GM19351 (cell line): ENCODE measurements around the gene PPP1R11.

Source experiments
- ATAC-seq: cut with Tn5 transposase; IDR thresholded peaks from one replicate; pipeline ENCODE4 v1.9.1; 2021; ENCODE audit warnings: mild to moderate bottlenecking, moderate library complexity; ENCODE audit not compliant: unreplicated experiment

The PPP1R11 gene

DNA sequence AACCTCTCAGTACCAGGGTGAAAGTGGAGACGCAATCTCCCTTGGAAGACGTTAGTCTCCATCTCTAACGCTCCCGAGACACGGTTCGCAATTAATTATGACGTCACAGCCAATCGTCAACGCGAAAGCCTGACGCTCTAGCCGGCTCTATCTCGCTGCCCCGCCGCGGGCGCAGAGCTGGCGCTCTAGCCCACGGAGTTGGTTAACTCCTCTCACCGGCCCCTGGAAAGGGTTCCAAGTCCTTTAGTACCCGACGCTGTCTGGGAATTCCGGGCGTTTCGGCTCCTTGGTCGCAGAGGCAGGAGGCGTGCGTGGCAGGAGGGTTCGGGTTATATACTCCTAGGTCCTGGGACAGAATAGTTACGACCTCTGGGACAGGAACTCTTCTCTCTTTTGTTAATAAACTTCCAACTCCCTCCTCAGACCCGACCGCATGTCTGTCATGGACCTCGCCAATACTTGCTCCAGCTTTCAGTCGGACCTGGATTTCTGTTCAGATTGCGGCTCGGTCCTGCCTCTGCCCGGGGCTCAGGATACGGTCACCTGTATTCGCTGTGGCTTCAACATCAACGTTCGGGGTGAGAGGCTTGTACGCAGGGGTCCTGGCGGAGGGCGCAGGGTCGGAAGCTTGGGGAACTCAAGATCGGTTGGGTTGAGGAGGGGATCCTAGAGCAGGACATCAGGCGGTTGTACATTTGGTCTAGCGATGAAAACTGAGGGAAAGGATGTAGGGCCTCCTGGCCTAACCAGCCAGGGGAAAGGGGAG is 5.7 kb upstream of the PPP1R11 start, which contains the start of gene POLR1H:
POLR1H (plus strand) TSS at position 174 of the 766 bp plus-strand sequence; CDS start at position 434, 260 bp downstream.
- peak; percentile 84 for ATAC-seq

DNA sequence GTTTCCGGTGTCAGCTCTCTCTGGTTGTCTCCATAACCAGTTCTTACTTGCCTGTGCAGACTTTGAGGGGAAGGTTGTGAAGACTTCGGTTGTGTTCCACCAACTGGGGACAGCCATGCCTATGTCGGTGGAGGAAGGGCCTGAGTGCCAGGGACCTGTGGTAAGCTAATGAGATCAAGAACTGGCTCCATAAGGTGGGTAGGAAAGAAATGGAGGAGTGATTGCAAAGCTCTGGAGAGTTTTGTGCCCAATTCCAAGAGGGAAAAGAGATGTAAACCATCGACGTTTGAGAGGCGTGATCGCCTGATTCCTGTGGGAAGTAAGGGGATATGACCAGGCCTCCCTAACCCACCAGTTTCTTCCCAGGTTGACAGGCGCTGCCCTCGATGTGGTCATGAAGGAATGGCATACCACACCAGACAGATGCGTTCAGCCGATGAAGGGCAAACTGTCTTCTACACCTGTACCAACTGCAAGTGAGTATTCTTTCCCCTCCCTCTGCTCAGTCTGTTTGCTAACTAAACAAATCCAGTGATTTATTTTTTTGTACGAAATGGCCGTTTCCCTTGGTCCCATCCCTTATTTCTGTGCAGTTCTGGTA is 5.0 kb upstream of the PPP1R11 start:
- no peak for ATAC-seq

DNA sequence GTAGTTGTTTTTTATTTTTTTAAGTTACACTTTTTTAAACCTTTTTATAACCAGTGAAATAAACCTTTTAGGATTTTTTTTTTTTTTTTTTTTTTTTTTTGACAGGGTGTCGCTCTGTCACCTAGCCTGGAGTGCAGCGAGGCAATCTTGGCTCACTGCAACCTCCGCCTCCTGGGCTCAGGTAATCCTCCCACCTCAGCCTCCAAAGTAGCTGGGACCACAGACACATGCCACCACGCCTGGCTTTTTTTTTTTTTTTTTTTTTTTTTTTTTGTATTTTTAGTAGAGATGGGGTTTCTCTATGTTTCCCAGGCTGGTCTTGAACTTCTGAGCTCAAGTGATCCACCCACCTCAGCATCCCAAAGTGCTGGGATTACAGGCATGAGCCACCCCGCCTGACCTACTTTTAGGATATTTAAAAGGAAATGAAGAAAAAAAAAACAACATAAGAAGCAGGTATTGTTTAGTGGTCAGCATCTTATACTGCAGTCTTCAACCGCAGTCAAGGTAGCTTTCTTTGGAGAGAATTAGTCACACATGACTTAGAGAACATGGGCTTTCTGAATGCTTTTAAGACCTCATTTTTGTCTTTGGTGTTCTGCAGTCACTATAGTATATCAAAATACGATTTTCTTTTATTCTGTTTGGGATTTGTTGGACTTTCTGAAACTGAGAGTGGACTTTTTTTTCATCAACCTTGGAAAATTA is 4.4 kb upstream of the PPP1R11 start:
- ATAC-seq, result no peak

DNA sequence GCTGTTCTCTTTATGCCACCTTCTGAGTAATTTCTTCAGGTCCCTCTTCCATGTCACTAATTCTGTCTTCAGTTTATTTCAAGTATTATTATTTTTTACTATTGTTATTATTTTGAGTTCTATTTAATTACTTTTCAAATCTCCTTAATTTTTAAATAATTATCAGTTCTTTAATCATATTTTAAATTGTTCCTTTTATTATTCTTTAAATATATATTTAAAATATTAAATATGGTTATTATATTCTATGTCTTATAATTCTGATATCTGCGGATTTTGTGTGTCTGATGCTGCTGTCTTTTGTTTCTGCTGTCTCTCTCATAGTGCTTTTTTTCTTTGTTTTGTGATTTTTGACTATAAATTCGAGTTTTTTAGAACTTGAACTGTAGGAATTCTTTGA is 3.7 kb upstream of the PPP1R11 start:
- no peak for ATAC-seq

DNA sequence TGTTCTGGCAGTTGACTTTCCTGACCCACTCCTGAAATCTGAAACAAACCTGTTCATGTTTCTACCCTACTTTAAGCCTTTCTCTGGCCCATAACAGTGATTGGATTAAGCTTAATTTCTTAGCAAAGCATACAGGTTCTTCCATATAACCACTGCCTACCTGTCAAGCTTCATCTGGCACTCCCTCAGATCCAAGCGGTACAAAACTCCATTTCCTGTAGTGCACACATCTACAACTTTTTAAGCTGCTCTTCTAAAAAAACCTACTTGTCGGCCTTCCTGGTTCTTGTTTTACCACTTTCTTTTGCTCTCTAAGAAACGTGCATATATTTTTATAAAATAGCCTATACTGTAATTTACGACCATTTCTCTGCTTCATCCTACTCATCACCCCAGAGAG is 916 bp upstream of the PPP1R11 start:
- no peak for ATAC-seq

DNA sequence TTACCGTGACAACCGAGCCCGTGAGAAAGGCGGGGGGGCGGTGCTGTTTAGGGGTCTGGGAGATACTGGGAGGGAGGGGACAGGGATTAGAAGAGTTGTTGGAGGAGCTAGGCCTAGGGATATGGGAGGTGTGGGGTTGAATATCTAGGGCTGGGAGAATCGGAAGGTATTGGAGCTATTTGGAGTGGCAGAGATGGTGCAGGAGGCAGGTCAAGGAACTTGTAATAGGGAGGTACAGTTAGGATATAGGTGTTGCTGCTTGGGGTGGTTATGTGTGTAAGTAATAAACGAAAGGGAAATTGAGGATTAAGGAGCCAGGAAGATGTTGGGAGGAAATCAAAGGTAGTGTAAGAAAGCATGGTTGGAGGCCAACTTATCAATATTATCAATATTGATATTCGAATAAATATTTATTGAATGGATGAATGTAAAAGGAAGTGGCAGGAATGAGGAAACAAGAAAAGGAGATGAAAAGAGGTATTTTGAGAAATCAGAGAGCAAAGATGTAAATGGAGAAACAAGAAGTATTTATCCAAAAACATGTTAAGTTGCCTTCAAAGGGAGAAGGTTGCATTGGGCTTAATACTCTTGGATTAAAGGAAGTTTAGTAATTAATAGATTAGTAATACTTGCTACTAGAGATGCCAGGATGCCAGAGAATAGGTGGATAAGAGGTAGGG is 602 bp downstream of the PPP1R11 start:
- ATAC-seq, result no peak

DNA sequence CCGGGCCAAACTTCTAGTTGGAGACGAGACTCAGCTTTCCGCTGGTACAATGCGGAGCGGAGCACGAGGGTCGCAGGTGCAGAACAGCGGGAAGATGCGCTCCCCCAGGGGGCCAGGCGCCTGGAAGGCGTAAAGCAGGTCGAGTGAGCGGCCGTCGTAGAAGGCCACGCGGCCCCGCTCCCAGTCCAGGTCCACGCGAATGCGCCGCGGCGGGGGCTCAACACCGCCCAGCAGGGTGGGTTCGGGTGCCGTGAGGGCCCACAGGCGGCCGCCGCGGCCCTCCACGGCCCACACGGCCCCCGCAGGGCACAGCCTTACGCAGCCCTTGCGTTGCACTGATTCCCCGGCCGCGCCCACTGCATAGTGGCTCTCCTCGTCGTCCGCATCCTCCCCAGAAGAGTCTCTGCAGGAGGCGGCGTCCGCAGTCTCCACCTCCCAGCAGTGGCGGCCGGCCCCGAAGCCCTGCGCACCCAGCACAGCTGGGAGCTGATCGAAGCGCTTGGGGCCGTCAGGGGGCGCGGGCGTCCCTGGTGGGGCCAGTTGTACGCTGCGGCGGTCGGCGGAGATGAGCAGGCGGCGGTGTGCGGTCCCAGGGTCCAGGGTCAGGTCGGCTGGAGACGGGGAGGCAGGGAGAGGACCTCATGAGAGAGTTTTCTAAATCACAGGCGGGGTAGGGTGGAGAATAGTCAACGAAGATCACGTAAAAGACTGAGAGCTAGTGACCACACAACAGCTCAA is 4.3 kb downstream of the PPP1R11 start:
- no peak for ATAC-seq

DNA sequence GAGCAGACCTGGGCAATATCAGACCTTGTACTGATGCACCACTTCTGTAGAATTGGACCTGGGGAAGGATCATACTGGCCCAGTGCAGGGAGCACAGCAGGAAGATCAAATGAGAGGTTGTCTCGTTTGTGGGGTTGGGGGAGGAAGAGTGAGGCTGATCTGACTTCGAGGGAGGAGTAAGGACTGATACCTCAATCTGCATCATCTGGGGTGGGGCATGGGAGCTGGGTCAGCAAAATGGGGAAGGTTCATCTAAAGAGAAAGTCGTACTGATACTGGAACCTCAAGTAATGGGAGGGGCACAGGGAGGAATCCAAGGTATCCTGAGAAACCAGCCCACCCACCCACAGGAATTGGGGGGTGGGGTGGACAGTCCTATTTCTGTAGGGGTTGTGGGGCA is 4.9 kb downstream of the PPP1R11 start:
- ATAC-seq, result no peak

DNA sequence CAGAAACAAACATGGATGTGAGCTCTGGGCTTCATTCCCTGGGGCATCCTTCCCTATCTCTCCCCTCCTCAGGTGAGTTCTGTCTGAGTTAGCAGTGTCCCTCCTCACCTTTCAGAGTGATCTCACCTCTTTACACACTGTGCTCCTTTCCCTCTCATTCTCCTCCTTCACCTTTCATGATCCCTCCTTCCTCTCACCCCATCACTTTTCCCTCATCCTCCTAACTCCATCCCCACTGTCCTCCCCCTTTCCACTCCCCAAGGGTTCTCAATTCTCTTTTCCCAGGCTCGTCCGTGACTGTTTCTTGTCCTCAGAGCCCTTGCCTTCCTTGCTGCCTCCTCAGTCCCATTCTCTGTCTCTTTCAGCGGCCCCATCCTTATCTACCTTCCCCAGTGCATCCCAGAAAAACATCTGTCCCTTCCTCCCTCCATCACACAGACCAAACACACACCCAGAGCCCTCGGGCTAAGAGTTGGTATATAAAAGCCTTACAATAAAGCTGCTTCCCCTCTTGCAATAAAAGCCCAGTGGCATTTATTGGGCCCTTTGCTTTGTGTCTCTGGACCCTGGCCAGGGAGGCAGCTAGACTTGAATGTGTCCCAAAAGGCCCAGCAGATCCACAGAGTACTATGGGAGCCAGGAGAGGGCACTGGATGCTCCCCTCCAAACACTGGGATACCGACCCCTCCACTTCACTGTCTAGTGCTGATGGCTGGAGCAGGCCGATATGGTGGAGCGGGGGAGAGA is 6.7 kb downstream of the PPP1R11 start:
- no peak for ATAC-seq

DNA sequence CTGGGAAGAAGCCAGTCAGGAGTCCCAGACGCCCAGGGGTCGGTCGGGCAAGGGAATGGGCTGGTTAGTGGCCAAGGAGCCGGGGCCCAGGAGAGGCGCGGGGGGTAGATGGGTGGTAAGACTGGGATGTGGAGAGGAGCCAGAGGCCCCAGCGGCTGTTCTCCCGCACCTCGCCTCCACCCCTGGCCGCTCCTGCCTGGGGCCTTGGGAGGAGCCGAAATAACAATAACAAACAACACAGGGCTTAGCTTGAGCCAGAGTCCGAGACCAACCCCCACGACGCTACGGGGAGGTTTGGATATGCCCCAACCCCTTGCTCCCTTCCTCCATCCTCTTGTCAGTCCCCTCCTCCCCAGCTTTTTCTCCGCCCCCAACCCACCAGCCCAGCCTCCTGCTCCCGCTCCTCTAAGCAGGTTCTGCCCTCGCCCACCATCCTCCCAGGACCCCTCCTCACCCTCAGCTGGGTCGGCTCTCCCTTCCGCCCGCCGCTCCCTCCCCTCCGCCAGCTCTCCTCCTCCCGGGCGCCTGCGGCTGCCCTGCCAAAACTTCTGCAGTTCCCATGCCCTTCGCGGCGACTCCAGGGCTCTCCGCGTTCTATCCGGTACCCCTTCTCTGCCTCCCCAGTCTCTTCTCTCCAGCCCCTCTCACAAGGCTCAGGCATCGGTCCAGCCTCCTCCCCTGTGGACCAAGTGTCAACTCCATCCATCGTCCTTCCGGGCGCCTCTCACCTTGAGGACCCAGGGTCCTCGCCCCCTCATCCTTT is 7.5 kb downstream of the PPP1R11 start:
- ATAC-seq, result no peak

DNA sequence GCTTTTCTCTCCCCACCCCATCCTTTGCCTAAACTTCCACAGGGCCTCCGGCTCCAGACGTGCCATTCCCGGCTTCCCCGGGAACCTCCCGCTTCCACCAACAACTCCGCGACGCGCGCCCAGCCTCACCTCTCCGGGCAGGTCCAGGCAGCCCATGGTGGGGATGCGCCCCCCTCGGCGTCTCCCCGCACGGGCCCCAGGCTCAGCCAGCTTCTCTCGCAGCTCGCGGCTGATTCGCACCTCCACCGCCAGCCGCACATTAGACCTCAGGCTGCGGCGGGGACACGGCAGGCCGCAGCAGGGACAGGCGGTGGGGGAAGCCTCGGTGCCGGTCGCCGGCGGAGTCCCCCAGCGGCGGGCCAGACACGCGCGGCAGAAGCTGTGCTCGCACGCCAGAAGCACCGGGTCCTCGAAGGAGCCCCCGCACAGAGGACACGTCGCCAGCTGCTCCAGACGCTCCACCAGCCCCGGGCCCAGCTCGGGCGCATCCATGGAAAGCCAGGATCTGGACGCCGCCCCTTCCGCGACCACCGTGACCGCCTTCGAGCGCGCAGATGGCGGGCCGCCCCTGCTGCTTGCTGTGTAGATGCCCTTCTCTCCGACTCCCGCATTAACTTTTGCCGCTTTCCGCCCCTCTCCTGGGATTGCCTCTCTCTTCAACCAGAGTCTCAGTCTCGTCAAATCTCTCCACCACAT is 8.2 kb downstream of the PPP1R11 start, which contains the start of gene RNF39:
RNF39 (minus strand) TSS at position 676 of the 696 bp plus-strand sequence; CDS start at position 492, 184 bp downstream.
- ATAC-seq, result no peak

DNA sequence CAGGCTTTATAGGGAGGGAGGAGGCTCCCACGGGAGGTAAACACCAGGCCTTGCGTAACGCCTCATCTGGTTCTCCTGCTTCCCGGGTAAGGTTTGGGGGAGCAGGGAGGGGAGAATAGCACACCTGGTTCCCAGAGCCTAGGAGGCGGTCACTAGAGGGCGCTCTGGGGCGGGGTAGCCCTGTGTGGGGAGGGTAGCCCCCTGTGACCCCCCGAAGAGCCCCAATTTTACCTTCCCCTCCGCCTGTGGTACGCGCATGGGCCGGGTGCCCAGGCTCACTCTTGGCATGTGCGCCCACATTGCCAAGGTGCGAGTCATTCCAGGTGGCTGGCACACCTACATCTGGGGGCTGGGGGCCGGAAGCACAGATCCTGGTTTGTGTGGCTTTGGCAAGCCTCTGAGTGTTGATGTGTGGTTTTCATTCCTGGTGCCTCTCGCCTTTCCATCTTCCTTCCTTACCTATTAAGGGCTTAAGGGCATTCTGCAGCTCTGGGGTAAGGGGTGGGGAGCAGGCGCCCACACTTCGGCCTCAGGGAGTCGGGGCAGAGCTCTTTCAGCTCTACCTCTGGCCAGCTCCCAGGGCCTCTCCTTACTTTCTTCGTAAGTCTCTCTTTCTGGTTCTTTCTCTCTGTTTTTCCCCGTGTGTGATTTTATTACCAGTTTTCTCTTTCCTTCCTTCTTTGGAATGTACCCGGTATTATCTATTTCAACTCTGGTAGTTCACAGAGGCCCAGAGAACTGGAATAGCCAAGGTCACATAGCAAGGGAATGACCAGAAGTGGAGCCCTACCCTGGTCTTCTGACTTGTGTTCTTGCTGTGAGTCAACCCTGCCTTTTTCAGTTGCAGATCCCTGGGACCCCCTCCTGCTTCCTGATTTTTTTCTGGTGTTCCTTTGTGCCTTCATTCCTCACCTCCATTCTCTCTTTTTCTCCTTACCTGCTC is 9.1 kb downstream of the PPP1R11 start:
- no peak for ATAC-seq

DNA sequence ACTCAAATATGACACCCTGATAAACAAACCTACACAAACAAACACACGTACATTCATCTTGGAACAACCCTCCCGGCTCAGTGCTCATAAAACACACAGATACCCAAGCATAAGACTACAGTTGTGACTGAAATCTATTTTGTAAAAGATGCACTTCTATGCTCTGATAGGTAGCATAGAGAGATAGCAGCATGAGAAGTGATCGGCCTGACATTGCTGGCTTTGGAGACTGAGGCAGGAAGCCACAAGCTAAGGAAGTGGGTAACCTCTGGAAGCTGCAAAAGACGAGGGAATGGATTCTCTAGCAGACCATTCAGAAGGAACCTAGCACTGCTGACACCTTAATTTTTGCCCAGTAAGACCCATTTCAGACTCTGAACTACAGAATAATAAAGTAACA is 10.2 kb downstream of the PPP1R11 start:
- ATAC-seq, result no peak

DNA sequence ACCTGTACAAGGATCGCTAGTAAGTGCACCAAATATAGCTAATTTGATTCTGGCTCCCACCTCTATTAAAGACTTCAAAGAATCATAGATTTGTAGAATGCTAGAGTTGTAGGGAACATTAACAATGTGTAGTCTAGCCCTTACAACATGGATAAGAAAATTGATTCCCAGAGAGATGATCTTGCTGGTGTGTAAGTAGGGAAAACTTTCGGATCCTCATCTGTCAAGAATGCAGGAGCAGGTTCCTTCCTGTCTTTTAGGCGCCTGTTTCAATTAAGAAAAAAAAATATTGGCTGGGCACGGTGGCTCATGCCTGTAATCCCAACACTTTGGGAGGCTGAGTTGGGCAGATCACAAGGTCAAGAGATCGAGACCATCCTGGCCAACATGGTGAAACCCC is 20.9 kb downstream of the PPP1R11 start:
- no peak for ATAC-seq

DNA sequence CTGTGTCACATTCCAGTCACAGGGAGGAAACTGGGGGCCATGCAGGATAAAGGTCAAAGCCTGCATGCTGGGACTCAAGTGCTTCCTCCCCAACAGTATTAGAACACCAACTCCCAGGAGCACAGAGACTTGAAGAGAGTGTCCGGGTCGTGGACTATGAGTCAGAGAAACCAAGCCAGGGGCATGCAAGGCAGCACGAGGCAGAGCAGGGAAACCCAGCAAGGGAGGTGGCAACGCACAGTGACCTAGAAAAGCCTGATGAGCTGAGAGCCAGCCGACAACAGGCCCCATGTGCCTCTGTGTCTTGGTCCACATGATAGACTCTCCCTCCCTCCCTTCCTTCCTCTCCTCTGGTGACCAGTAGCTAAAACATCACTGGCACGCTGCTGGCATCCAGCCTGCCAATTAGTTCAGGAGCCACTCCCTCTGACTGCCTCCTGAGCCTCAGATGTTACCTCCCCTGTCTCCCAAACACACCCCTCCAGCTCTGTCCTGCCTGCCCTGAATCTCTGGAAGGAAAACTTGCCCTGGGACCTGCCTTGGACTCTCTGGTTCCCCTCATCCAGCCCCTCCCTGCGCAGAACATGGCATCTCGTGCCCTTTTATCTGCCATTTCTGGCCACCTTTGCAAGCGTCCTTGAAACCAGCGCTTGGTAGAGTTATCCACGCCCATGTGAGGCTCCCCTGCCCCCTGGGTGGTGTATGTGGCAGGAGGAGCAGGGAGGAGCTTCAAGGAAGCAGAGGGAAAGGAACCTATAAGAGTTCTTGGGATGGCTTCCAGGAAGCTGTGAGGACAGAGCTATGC is 24.8 kb downstream of the PPP1R11 start:
- ATAC-seq, result no peak

DNA sequence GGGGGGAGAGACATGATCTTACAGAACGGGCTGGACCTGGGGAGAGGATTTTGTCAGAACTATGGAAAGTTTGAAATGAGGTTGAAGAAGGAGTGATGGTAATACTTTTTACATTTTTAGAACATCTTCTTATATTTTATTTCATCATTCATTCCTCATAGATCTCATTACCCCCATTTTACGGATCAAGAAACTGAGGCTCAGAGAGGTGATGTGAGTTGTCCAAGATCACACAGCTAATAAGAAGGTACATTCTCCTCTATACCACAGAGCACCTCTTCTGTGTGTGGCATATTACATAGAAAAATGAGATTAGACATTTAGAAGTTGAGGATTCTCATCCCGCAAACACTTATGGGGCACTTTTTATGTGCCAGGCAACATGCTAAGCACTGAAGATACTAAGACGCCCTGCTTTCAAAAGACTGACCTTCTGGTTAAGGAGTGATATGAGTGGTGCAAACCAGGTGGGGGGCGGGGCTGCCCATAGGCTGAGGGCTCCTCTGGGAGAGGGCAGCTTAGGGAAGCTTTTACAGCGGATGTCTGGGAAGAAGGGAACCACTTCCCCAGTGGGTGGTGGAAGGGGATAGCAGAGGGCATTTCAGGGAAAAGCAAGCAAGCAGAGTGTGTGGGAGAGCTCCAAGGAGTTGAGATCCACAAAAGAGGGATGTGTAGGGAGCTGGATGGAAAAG is 26.0 kb downstream of the PPP1R11 start:
- no peak for ATAC-seq
